Upper lobe of left lung (tissue), 6 donors: Measurements from ENCODE around the gene DNAJB5. TPM values are rescaled to one million over a fixed set of nuclear protein-coding genes. Genes with fewer than 3 reads are reported as not detected.
"Not testable (repeated sequence)": the region's sequence is repeated elsewhere in the genome, so short reads cannot be mapped to it uniquely, and the experiment has no call there.

Source experiments
- ATAC-seq, 2 donors: fragments of 200-7000 bp; cut with Tn5 transposase; one replicate each; pipeline ENCODE4 v1.9.1; 2022; ENCODE audit warnings: mild to moderate bottlenecking in 2 of 2, moderate library complexity in 2 of 2; ENCODE audit not compliant: low FRiP score in 2 of 2
- DNase-seq, 2 donors: peaks; one replicate each; pipeline ENCODE4 v3.0.0-alpha.2; 2019 to 2020
- H3K27ac ChIP-seq, 4 donors: fragments of 200-600 bp; sonication (generic); one replicate each; pipeline ENCODE4 v1.5.1; 2016 to 2019
- H3K27me3 ChIP-seq, 4 donors: fragments of 200-600 bp; sonication (generic); one replicate each; pipeline ENCODE4 v1.5.1; 2017 to 2019
- H3K36me3 ChIP-seq, 4 donors: fragments of 200-600 bp; sonication (generic); one replicate each; pipeline ENCODE4 v1.5.1; 2016 to 2019
- H3K4me1 ChIP-seq, 4 donors: fragments of 200-600 bp; sonication (generic); one replicate each; pipeline ENCODE4 v1.5.1; 2018 to 2019
- H3K4me3 ChIP-seq, 4 donors: fragments of 200-600 bp; sonication (generic); one replicate each; pipeline ENCODE4 v1.5.1; 2017 to 2019; ENCODE audit warnings: mild to moderate bottlenecking in 2 of 4, moderate library complexity in 1 of 4
- H3K9me3 ChIP-seq, 4 donors: fragments of 200-600 bp; sonication (generic); one replicate each; pipeline ENCODE4 v1.5.1; 2018 to 2019
- CTCF ChIP-seq, 6 experiments: fragments of 450-650 bp in 4 of 6; fragments of 200-600 bp in 2 of 6; sonication (generic) in 2 of 6; IDR thresholded peaks; one replicate each; pipeline ENCODE4 v1.5.1; 2016 to 2019; ENCODE audit warnings: antibody characterized with exemption in 6 of 6
- EP300 ChIP-seq, 4 donors: sonication (generic); formaldehyde crosslinking; IDR thresholded peaks; one replicate each; pipeline ENCODE4 v1.5.1; 2017; ENCODE audit warnings: antibody characterized with exemption in 4 of 4, control low read depth in 2 of 4
- POLR2A ChIP-seq, 4 donors: fragments of 450-650 bp; IDR thresholded peaks; one replicate each; pipeline ENCODE4 v1.5.1; 2016 to 2017; ENCODE audit warnings: antibody characterized with exemption in 4 of 4, mild to moderate bottlenecking in 2 of 4
- POLR2AphosphoS5 ChIP-seq, 2 donors: sonication (generic); formaldehyde crosslinking; IDR thresholded peaks; one replicate each; pipeline ENCODE4 v1.5.1; 2017; ENCODE audit warnings: antibody characterized with exemption in 2 of 2
- WGBS, 2 donors: methylation state at CpG; one replicate each; pipeline ENCODE4 v1.1.5; 2017 to 2018; 5-methylcytosine and 5-hydroxymethylcytosine counted together
- total RNA-seq, 6 donors: library from RNA; depleted of rRNA in 4 of 6; stranded (reverse); fragments of >200 nt in 4 of 6; gene quantifications; one replicate each; pipeline versions ENCODE4 v1.1.0 to v1.2.1, GENCODE V29; 2016 to 2021
- donor health status: DM: no; HTN: no; CAD: no; lungs with moderate emphysema.
- donor health status: DM: no; HTN: yes; CAD: no; lungs with severe emphysema.

The DNAJB5 gene
- total RNA-seq, 6 donors from 2014 or later, result 4.6 to 7.9 (median 6.0) TPM

DNA sequence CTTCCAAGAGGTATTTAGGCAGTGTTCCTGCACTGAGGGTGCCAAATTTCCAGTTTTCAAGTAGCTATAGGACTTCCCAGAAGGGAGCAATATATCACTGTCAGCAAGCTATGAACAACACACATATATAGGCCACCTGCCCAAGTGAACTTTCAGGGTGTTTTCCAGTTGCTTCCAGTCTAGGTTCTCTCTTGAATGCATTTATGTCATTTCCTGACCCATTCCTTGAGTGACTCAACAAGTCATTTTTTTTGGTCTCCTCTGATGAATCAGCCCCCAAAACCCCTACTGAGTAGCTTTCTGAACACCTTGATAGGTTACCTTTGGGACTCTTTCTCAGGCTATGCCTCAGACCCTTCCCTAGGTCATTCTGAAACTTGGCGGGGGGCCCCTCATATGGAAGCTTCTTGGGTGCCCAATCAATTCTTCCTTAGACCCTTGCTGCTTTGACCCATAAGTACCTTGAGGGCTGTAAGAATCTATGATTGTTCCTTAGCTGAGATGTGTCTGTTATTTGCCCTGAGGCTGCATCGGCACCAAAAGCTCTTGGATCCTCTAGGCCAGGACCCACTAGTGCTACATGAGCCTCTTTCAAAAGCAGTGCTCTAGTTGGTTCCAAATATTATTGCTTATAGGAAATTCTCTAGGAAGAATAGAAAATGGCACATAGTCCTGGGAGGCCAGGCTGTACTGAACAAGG, 12.4 kb downstream of the DNAJB5 start:
- peak in 1 of 2 donors; percentile 48 for ATAC-seq
- no peak for TF ChIP-seq POLR2A (IDR thresholded peaks at IDR 0.05)
- no peak for TF ChIP-seq CTCF (IDR thresholded peaks at IDR 0.05)
- TF ChIP-seq POLR2AphosphoS5 (IDR thresholded peaks at IDR 0.05), result no peak
- TF ChIP-seq EP300 (IDR thresholded peaks at IDR 0.05), result no peak
- no peak for DNase-seq
- Histone ChIP-seq H3K27ac (no peak overlapping the region), H3K27me3 (no peaks in the 10 kb centered on the region), H3K4me3 (no peak overlapping the region), H3K9me3 (no peaks in the 10 kb centered on the region), H3K36me3 (peaks cover 0 to 8% (median 3%) of the 10 kb centered on the region in 4 donors), H3K4me1 (peaks cover 0 to 11% (median 4%) of the 10 kb centered on the region in 4 donors)
- 79 to 94% methylated on average over 2 of the region's 2 CpGs for WGBS, 2 donors

GRCh38 chr9:35002623-35003022, 13.1 kb downstream of the DNAJB5 start:
- DNase-seq (no peak), ATAC-seq (no peak)
- peaks cover 0 to 7% (median 3%) of the 10 kb centered on the region in 4 donors for H3K4me1 ChIP-seq
- no peaks in the 10 kb centered on the region for H3K27me3 ChIP-seq
- H3K4me3 ChIP-seq, result no peak overlapping the region
- H3K9me3 ChIP-seq, result no peaks in the 10 kb centered on the region
- no peak for TF ChIP-seq POLR2A (IDR thresholded peaks at IDR 0.05)
- TF ChIP-seq POLR2AphosphoS5 (IDR thresholded peaks at IDR 0.05), result no peak
- no peak for TF ChIP-seq CTCF (IDR thresholded peaks at IDR 0.05)
- no peak for TF ChIP-seq EP300 (IDR thresholded peaks at IDR 0.05)
- H3K36me3 ChIP-seq, result peaks cover 0 to 3% (median 0%) of the 10 kb centered on the region in 4 donors
- H3K27ac ChIP-seq, result no peak overlapping the region

DNA sequence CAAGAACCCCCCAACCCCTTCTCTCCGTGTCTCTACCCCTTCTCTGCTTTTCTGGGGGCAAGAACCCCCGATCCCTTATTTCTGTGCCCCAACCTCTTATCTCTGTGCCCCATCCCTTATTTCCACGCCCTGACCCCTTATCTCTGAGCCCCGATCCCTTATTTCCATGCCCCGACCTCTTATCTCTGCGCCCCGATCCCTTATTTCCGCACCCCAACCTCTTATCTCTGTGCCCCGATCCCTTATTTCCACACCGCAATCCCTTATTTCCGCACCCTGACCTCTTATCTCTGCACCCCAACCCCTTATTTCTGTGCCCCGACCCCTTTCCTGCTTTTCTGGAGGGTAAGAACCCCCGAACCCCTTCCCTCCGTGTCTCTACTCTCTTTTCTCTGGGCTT, 14.8 kb downstream of the DNAJB5 start:
- H3K4me3 ChIP-seq, DNase-seq, H3K4me1 ChIP-seq, H3K27me3 ChIP-seq, H3K9me3 ChIP-seq, H3K27ac ChIP-seq, ATAC-seq, H3K36me3 ChIP-seq: not testable (repeated sequence)
- 84 to 86% methylated on average over 14 of the region's 14 CpGs for WGBS, 2 donors

- no peak for ATAC-seq
- H3K4me1 ChIP-seq, result no peaks in the 10 kb centered on the region
- WGBS, 2 donors, result 96 to 98% methylated on average over 3 of the region's 3 CpGs
Observed at GRCh38 chr9:35010351-35010958, 20.9 kb downstream of the DNAJB5 start.

More at GRCh38 chr9:35010351-35010958, 20.9 kb downstream of the DNAJB5 start:
- no peak for DNase-seq
- no peak for TF ChIP-seq EP300 (IDR thresholded peaks at IDR 0.05)
- TF ChIP-seq POLR2A (IDR thresholded peaks at IDR 0.05), result no peak
- TF ChIP-seq POLR2AphosphoS5 (IDR thresholded peaks at IDR 0.05), result no peak
- TF ChIP-seq CTCF (IDR thresholded peaks at IDR 0.05), result no peak
- Histone ChIP-seq H3K36me3 (peaks cover 0 to 21% (median 4%) of the 10 kb centered on the region in 4 donors), H3K4me3 (no peak overlapping the region), H3K27me3 (no peaks in the 10 kb centered on the region), H3K27ac (no peak overlapping the region), H3K9me3 (peaks cover 3 to 18% (median 6%) of the 10 kb centered on the region in 4 donors)
